Embryonic facial prominence (tissue), 1 donor: ENCODE measurements around the gene MUC6.

ENCODE experiments used
- DNase-seq: peaks from one replicate; pipeline ENCODE4 v3.0.0-alpha.2; 2016; ENCODE audit errors: extremely low spot score

MUC6 gene, protein sequence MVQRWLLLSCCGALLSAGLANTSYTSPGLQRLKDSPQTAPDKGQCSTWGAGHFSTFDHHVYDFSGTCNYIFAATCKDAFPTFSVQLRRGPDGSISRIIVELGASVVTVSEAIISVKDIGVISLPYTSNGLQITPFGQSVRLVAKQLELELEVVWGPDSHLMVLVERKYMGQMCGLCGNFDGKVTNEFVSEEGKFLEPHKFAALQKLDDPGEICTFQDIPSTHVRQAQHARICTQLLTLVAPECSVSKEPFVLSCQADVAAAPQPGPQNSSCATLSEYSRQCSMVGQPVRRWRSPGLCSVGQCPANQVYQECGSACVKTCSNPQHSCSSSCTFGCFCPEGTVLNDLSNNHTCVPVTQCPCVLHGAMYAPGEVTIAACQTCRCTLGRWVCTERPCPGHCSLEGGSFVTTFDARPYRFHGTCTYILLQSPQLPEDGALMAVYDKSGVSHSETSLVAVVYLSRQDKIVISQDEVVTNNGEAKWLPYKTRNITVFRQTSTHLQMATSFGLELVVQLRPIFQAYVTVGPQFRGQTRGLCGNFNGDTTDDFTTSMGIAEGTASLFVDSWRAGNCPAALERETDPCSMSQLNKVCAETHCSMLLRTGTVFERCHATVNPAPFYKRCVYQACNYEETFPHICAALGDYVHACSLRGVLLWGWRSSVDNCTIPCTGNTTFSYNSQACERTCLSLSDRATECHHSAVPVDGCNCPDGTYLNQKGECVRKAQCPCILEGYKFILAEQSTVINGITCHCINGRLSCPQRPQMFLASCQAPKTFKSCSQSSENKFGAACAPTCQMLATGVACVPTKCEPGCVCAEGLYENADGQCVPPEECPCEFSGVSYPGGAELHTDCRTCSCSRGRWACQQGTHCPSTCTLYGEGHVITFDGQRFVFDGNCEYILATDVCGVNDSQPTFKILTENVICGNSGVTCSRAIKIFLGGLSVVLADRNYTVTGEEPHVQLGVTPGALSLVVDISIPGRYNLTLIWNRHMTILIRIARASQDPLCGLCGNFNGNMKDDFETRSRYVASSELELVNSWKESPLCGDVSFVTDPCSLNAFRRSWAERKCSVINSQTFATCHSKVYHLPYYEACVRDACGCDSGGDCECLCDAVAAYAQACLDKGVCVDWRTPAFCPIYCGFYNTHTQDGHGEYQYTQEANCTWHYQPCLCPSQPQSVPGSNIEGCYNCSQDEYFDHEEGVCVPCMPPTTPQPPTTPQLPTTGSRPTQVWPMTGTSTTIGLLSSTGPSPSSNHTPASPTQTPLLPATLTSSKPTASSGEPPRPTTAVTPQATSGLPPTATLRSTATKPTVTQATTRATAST (N-terminal part only)

DNA sequence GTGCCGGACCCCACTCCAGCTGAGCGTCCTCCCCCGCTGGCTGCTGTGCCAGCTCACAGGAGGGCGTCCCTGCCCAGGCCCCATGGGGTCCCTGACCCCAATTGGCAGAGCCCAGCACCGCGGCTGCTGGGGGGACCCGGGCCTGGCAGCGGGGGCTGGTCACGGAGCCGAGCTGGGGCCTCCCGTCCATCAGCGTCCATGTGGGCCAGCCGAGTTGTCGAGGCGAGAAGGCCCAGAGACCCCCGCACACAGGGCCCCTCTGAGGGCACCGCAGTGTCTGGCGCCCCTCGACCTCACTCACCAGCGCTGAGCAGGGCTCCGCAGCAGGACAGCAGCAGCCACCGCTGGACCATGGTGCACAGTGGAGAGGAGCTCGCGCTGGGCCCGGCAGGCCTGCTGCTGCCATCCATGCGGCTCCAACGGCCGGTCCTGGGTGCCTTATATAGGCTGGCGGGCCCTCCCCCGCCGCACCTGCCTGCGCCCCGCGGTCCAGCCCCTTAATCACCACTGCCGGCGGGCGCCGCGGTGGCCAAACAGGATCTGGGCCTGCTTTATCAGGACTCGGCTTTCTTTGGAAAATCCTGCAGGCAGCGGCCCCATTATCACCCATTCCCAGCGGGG is at the start of gene MUC6:
MUC6 (minus strand) TSS at position 416 of the 621 bp plus-strand sequence; CDS start at position 353, 63 bp downstream.
- DNase-seq = no peak

DNA sequence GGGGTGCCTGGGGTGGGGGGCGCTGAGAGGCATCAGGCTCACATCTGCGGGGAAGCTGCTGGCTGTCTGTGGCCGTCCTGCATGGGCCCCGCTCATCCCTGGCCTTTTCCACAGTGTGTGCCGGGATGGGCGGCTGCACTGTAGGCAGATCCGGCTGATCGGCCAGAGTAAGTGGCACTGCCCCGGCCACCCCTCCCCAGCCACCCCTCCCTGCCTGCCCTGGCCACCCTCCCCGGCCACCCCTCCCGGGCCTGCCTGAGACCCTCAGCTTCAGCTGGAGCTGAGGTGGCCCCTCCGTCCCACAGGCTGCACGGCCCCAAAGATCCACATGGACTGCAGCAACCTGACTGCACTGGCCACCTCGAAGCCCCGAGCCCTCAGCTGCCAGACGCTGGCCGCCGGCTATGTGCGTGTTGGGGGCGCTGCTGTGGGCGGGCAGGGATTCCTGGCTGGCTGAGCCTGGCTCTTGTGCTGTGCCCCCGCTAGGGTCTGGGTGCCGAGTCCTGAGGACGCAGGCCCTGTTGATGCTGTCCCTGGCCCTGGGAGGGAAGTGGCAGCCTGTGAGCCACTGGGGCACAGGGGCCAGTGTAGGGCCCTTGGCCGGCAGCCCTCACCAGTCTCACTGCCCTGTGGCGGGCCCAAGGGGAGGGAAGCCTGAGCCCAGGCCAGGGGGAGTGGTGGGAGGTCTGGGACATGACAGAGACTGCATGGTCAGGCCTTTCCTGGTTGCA is 49.1 kb upstream of the MUC6 start:
- DNase-seq = no peak

DNA sequence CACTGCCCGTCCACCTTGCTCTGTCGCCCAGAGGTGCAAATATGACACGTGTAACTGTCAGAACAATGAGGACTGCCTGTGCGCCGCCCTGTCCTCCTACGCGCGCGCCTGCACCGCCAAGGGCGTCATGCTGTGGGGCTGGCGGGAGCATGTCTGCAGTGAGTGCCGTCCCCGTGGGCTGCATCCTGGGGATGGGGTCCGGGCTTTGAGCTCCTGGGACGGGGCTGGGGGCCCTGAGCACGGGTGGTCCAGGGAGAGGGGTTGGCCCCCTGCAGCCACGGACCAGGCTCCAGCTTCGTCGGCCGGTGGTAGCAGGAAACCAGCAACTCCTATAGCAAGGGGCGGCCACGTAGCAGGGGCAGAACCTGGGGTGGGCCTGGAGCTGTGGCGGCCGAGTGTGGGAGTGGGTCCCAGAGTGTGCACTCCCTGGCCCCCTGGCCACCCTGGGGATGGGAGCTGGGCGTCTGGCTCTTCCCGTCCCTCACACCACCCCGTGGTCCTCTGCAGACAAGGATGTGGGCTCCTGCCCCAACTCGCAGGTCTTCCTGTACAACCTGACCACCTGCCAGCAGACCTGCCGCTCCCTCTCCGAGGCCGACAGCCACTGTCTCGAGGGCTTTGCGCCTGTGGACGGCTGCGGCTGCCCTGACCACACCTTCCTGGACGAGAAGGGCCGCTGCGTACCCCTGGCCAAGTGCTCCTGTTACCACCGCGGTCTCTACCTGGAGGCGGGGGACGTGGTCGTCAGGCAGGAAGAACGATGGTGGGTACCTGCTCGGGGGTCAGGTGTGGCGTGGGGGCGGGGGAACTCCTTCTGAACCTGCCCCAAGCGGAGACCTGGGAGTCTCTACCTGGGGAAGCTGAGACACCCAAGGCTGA is 48.3 kb upstream of the MUC6 start:
- no peak for DNase-seq

DNA sequence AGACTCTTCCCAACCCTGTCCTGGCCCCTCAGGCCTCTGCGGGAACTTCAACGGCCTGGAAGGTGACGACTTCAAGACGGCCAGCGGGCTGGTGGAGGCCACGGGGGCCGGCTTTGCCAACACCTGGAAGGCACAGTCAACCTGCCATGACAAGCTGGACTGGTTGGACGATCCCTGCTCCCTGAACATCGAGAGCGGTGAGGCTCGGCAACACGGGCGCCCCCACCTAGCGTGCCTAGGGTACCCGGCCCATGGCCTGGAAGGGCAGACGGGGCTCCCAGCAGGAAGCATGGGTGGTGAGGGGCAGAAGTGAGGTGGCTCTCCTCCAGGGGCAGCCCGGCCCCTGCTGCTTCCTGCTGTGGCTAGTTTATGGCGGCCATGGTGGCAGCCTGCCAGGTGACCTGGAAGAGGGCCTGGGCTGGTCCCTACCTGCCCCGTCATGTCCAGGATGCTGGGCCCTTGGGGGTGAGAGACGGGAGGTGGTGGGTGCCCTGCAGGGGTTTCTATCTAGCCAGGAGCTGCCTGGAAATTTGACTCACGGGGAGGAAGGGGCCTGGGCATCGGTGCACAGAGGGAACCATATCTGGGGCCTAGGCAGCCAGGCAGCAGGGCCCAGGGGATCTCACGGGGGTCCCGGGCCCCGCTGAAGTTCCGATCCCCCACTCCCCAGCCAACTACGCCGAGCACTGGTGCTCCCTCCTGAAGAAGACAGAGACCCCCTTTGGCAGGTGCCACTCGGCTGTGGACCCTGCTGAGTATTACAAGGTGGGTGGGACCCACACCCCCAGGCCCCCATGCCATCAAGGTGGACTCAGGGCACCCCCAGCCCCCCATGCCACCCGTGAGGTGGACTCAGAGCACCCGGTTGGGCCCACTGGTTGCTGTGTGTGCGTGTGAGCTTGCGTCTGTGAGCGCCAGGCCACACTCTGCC is 47.4 kb upstream of the MUC6 start:
- no peak for DNase-seq

DNA sequence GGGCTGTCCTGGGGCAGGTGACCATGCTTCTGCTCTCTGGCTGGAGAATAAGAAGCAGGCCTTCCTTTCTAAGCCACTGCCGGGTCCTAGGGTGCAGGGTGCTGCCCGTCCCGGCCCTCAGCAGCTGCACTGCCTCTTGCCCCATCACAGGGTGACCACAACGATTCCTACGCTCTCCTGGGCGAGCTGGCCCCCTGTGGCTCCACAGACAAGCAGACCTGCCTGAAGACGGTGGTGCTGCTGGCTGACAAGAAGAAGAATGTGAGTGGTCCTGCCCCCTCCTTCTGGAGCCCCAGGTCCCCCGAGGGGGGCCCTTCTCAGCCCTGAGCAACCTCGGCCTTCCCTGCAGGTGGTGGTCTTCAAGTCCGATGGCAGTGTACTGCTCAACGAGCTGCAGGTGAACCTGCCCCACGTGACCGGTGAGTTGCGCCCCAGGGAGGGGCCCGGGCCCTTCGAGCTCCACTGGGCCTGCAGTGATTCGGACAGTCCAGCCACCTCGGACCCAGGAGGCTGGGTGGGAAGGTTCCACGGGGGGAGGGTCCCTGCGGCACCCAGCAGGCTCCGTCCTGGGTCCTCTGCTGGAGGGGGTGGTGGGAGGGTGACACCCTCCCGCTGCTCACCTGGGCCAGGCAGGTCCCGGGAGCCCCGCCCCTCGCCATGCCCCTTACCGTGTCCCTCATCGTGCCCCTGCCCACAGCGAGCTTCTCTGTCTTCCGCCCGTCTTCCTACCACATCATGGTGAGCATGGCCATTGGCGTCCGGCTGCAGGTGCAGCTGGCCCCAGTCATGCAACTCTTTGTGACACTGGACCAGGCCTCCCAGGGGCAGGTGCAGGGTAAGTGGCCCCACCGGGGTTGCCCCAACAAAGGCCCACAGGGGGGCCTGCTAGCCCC is 46.5 kb upstream of the MUC6 start:
- DNase-seq = no peak

DNA sequence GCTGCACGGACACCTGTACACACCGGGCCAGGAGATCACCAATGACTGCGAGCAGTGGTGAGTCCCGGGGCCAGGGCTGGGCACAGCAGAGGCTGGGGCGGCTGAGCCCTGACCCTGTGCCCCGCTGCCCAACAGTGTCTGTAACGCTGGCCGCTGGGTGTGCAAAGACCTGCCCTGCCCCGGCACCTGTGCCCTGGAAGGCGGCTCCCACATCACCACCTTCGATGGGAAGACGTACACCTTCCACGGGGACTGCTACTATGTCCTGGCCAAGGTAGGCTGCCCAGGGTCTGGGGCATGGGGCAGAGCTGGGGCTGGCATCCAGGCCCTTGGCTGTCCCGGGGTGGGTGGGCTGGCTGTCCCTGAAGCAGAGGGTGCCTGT is 45.8 kb upstream of the MUC6 start:
- no peak for DNase-seq

DNA sequence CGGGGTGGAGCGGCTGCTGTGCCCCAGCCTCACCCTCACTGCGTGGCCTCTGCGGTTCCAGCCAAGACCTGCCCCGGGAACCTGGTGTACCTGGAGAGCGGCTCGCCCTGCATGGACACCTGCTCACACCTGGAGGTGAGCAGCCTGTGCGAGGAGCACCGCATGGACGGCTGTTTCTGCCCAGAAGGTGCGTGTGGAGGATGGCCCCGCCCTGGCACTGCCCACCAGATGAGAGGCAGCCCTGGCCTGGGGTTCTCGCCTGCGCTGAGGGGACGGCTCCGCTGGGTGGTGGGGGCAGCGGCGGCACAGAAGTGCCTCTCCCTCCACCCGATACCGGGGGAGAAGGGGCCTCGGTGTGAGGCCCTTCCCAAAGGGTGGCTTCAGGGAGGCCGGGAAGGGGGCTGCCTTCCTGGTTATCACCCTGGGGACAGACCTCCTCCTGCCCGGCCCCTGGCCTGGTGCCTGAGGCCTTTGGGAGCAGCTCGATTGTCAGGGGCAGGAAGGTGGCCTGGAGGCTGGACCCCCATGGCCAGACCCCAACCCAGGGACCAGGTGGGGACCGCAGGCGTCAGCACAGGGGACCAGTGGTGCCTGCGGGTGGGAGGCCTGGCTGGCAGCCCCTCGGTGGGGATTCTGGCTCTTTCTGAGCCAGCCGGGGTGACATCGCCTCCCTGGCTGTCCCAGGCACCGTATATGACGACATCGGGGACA is 45.2 kb upstream of the MUC6 start:
- no peak for DNase-seq

DNA sequence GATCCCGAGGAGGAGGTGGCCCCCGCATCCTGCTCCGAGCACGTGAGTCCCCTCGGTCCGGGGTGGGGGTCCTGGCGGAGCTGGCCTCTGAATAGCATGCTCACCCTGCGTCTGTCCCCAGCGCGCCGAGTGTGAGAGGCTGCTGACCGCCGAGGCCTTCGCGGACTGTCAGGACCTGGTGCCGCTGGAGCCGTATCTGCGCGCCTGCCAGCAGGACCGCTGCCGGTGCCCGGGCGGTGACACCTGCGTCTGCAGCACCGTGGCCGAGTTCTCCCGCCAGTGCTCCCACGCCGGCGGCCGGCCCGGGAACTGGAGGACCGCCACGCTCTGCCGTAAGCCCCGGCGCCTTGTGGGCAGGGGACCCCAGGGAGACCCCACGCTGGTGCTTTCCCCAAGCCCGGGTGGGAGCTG is 41.7 kb upstream of the MUC6 start:
- DNase-seq = no peak

DNA sequence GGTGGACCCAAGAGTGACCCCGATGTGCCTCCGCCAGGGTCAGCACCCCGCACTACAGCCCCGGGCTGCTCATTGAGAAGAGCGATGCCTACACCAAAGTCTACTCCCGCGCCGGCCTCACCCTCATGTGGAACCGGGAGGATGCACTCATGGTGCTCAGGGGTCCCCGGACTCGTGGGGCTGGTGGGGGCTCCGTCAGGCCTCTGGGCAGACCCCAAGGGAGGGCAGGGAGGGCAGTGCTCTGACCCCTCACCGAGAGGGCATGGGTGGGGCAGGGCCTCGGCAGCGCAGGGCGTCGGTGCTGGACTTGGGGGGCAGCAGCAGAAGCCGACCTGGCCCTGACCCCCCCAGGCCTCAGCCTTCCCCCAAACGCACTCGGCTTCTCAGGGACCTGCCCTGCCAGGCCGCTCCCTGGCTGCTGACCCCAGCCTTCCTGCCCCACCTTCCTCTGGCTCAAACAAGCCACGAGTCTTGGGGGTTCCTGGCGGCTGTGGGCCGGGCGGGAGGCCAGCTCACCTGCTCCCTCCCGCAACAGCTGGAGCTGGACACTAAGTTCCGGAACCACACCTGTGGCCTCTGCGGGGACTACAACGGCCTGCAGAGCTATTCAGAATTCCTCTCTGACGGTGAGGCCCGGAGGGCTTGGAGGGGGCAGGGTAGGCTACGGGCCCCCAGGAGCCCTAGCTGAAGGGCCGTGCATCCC is 41.0 kb upstream of the MUC6 start:
- no peak for DNase-seq

DNA sequence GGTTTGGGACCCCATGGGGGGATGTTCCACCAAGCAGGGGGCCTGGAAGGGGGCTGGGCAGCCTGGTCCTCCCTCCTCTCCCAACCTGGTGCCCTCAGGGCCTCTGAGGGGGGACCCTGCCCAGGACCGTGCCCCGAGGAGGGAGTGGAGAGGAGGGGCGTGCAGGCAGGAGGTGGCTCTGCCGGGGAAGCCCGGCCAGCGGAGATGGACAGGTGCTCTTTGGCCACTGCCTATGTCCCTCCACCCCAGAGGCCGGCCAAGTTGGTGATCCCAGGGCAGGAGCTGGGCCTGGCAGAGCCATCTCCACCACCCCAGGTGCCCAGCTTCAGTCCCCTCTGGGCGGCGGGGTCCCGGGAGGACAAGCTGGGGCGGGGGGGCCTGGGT is 40.5 kb upstream of the MUC6 start:
- no peak for DNase-seq

DNA sequence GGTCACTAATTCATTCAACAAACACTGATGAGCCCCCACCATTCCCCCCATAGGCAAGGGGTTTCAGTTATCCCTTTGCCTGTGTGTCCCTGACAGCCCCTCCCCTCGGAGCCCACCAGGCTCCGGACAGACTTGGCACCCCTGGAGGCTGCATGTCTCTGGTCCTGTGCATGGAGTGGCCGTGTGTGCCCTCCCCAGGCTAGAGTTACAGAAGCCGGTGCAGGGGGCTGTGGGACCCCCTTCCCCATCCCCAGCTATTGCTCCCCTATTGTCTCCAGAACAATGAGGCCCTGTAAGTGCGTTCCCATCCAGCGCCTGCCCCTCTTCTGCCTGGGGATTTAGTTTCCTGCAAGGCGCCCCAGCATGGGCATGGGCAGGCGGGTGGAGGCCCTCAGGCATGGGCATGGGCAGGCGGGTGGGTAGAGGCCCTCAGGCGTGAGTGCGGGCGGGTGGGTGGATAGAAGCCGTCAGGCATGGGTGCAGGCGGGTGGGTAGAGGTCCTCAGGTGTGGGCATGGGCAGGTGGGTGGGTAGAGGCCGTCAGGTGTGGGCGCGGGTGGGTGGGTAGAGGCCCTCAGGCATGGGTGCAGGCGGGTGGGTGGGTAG is 39.6 kb upstream of the MUC6 start:
- no peak for DNase-seq

DNA sequence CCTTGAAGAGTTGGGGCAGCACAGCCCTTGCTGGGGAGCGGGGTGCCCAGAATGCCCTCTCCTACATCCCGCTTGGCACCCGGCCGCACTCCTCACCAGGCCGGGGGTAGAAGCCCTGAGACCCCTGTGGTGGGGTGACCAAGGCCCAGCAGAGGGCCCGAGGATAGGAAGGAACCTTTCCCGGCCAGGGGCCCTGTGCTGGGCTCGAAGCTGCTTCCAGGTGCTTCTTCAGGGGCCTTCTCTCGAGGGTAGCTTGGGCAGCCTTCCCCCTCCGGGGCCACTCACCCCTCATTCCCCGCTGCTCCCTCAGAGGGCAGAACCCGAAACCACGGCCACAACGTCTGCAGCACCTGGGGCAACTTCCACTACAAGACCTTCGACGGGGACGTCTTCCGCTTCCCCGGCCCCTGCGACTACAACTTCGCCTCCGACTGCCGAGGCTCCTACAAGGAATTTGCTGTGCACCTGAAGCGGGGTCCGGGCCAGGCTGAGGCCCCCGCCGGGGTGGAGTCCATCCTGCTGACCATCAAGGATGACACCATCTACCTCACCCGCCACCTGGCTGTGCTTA is 38.9 kb upstream of the MUC6 start:
- no peak for DNase-seq

DNA sequence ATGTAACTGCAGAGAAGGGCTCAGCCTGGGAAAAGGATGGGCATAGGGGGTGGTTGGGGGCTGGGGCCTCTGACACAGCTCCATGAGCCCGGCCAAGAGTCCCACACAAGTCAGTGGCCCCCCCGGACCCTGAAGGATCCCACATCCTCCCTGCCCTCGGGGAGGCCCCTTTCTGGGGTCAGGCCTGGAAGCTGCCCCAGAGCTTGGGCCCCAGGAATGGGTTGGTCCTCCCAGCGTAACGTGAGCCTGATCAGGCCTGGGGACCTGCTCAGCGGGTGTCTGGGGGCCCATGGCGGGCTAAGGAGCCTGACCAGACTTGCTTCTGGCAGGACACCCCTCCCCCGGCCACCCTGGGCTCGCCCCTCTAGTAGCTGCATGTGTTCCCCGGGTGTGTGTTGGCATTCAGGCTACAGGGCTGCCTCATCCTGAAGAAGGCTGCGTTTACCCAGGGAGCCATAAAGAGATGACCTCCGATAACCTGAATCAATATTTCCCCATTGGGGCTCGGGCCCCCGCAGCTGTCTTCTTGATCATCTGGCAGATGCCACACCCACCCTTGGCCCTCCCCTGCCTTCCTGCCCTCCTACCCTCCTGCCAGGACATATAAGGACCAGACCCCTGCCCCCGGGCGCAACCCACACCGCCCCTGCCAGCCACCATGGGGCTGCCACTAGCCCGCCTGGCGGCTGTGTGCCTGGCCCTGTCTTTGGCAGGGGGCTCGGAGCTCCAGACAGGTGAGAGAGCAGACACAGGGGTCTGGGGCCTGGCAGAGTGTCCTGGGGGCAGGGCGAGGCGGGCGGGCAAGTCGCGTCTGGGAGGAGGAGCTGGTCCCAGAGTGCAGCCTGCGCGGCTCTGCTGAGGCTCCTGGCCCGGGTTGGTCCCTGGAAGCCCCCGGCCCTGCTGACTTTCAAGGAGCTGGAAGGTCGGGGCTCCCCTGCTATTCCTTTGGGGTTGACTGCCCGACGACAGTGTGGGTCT is 38.0 kb upstream of the MUC6 start, which contains the start of gene MUC2:
MUC2 (plus strand) TSS at position 631 of the 978 bp plus-strand sequence.
- DNase-seq = no peak

DNA sequence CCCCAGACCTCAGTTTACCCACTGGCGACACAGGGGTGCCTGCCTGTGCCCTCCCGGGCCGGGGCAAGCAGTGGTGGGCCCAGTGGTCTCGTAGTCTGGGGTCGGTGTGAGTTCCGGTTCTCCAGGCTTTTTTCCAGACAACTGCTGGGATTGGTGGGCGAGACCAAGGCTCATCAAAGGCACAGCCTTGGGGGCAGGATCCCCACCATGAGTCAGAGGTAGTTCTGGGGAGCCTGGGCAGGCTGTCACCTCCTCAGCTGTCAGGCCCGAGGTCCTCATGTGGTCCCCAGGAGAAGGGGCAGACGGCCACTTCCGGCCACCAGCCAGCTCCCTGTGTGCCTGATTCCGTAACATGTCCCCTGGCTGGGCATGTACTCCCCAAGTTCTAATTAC is 37.3 kb upstream of the MUC6 start:
- no peak for DNase-seq
